Spinal cord (tissue), 10 donors: ENCODE results near the gene STT3B. TPM values are rescaled to one million over a fixed set of nuclear protein-coding genes. Genes with fewer than 3 reads are reported as not detected.
"Not testable (repeated sequence)": the region's sequence is repeated elsewhere in the genome, so short reads cannot be mapped to it uniquely, and the experiment has no call there.

Experiments used
- DNase-seq, 6 donors: peaks; one replicate each; pipeline versions ENCODE4 v3.0.0 to v3.0.0-alpha.2; 2013 to 2015; ENCODE audit warnings: low spot score in 6 of 6, low read depth in 4 of 6
- H3K27ac ChIP-seq: one replicate; pipeline ENCODE4 v1.5.1; 2013; ENCODE audit warnings: low read depth, low read length, control low read depth
- H3K27me3 ChIP-seq: one replicate; pipeline ENCODE4 v1.6.1; 2013; ENCODE audit warnings: low read length; ENCODE audit not compliant: control insufficient read depth, insufficient read depth
- H3K36me3 ChIP-seq: one replicate; pipeline ENCODE4 v1.6.1; 2013; ENCODE audit warnings: low read length; ENCODE audit not compliant: control insufficient read depth, insufficient read depth
- H3K4me1 ChIP-seq: one replicate; pipeline ENCODE4 v1.6.1; 2013; ENCODE audit warnings: low read length; ENCODE audit not compliant: control insufficient read depth, insufficient read depth
- H3K4me3 ChIP-seq: one replicate; pipeline ENCODE4 v1.5.1; 2013; ENCODE audit warnings: low read depth, low read length, control low read depth
- H3K9me3 ChIP-seq: one replicate; pipeline ENCODE4 v1.6.1; 2013; ENCODE audit warnings: low read length; ENCODE audit not compliant: control insufficient read depth, insufficient read depth
- WGBS: methylation state at CpG from one replicate; pipeline ENCODE4 v1.1.5; 2013; ENCODE audit warnings: missing lambda C conversion rate; ENCODE audit not compliant: insufficient coverage; 5-methylcytosine and 5-hydroxymethylcytosine counted together
- polyA plus RNA-seq, 2 donors: library from polyadenylated mRNA; unstranded; fragments of 120-200 nt; gene quantifications; one replicate each; pipeline ENCODE4 v1.2.1, GENCODE V29; 2013; ENCODE audit not compliant: insufficient read length in 2 of 2
- total RNA-seq, 2 donors: library from RNA; depleted of rRNA in 1 of 2; stranded (reverse); fragments of 120-200 nt in 1 of 2; fragments of >200 nt in 1 of 2; gene quantifications; one replicate each; pipeline versions ENCODE4 v1.2.3 to v1.2.4, GENCODE V29; 2013 to 2014
- donor health status: healthy.

STT3B gene
- total and polyA plus RNA-seq, 4 donors: 93.7 to 196 (median 126) TPM

- no peaks in the 10 kb centered on the region for H3K9me3 ChIP-seq
- no peaks in the 10 kb centered on the region for H3K4me1 ChIP-seq
- no peaks in the 10 kb centered on the region for H3K27me3 ChIP-seq
- H3K4me3 ChIP-seq: no peak overlapping the region
- H3K36me3 ChIP-seq: peaks cover 3% of the 10 kb centered on the region
- WGBS: no CpG with 5 or more reads among the region's 3 CpGs
- no peak for DNase-seq
- H3K27ac ChIP-seq: no peak overlapping the region
Observed at GRCh38 chr3:31600431-31600830, 67.7 kb downstream of the STT3B start.

GRCh38 chr3:31605333-31605732 lies 72.6 kb downstream of the STT3B start:
- H3K9me3 ChIP-seq: peaks cover 15% of the 10 kb centered on the region
- H3K4me3 ChIP-seq, H3K4me1 ChIP-seq, H3K27ac ChIP-seq, H3K27me3 ChIP-seq, DNase-seq, H3K36me3 ChIP-seq: not testable (repeated sequence)
- WGBS: no CpG with 5 or more reads among the region's 1 CpG

GRCh38 chr3:31606453-31606852 lies 73.7 kb downstream of the STT3B start:
- Histone ChIP-seq H3K4me1 (no peaks in the 10 kb centered on the region), H3K4me3 (no peak overlapping the region), H3K27me3 (no peaks in the 10 kb centered on the region), H3K36me3 (peaks cover 4% of the 10 kb centered on the region), H3K27ac (no peak overlapping the region), H3K9me3 (peaks cover 15% of the 10 kb centered on the region)
- 100% methylated on average over 4 of the region's 4 CpGs for WGBS
- DNase-seq: peak in 1 of 6 donors; percentile 3

GRCh38 chr3:31610700-31611275 lies 78.1 kb downstream of the STT3B start:
- Histone ChIP-seq H3K27ac (no peak overlapping the region), H3K9me3 (peaks cover 15% of the 10 kb centered on the region), H3K27me3 (no peaks in the 10 kb centered on the region), H3K36me3 (peaks cover 4% of the 10 kb centered on the region), H3K4me1 (no peaks in the 10 kb centered on the region), H3K4me3 (no peak overlapping the region)
- peak in 2 of 6 donors; percentile 34 to 52 for DNase-seq
- no CpG with 5 or more reads among the region's 1 CpG for WGBS

GRCh38 chr3:31613177-31613576 lies 80.5 kb downstream of the STT3B start:
- DNase-seq: no peak
- Histone ChIP-seq H3K27ac (no peak overlapping the region), H3K9me3 (no peaks in the 10 kb centered on the region), H3K36me3 (no peaks in the 10 kb centered on the region), H3K4me1 (no peaks in the 10 kb centered on the region), H3K4me3 (no peak overlapping the region), H3K27me3 (no peaks in the 10 kb centered on the region)
- WGBS: no CpG with 5 or more reads among the region's 1 CpG

GRCh38 chr3:31613654-31614053 lies 80.9 kb downstream of the STT3B start:
- no peak for DNase-seq
- no peaks in the 10 kb centered on the region for H3K4me1 ChIP-seq
- no peaks in the 10 kb centered on the region for H3K36me3 ChIP-seq
- WGBS: 100% methylated on average over 2 of the region's 4 CpGs
- H3K9me3 ChIP-seq: no peaks in the 10 kb centered on the region
- H3K27me3 ChIP-seq: no peaks in the 10 kb centered on the region
- no peak overlapping the region for H3K27ac ChIP-seq
- H3K4me3 ChIP-seq: no peak overlapping the region

- H3K9me3 ChIP-seq: no peaks in the 10 kb centered on the region
- DNase-seq: no peak
- H3K4me1 ChIP-seq: no peaks in the 10 kb centered on the region
- H3K4me3 ChIP-seq: no peak overlapping the region
- no peaks in the 10 kb centered on the region for H3K27me3 ChIP-seq
- whole genome bisulfite sequencing: no CpG with 5 or more reads among the region's 5 CpGs
- H3K36me3 ChIP-seq: no peaks in the 10 kb centered on the region
- H3K27ac ChIP-seq: no peak overlapping the region
Observed at GRCh38 chr3:31614162-31614921, 81.6 kb downstream of the STT3B start.

- H3K4me3 ChIP-seq: no peak overlapping the region
- no peaks in the 10 kb centered on the region for H3K27me3 ChIP-seq
- peaks cover 2% of the 10 kb centered on the region for H3K36me3 ChIP-seq
- H3K4me1 ChIP-seq: no peaks in the 10 kb centered on the region
- no peak overlapping the region for H3K27ac ChIP-seq
- WGBS: no CpG with 5 or more reads among the region's 4 CpGs
- no peak for DNase-seq
- H3K9me3 ChIP-seq: no peaks in the 10 kb centered on the region
Observed at GRCh38 chr3:31615071-31615875, 82.5 kb downstream of the STT3B start.

- H3K27me3 ChIP-seq: no peaks in the 10 kb centered on the region
- H3K4me3 ChIP-seq: no peak overlapping the region
- no peaks in the 10 kb centered on the region for H3K9me3 ChIP-seq
- peaks cover 2% of the 10 kb centered on the region for H3K36me3 ChIP-seq
- no CpG with 5 or more reads among the region's 2 CpGs for WGBS
- H3K27ac ChIP-seq: no peak overlapping the region
- no peak for DNase-seq
- H3K4me1 ChIP-seq: no peaks in the 10 kb centered on the region
Observed at GRCh38 chr3:31616711-31617110, 84.0 kb downstream of the STT3B start.
